Measurements from ENCODE around the gene FERMT3.

FERMT3 gene

GRCh38 chr11:64204080-64204440 lies 2.5 kb upstream of the FERMT3 start:
- DNase-seq, result no peak
- ATAC-seq (replicated peaks), result no peak
- no peaks in the 10 kb centered on the region for H3K27me3 Mint-ChIP-seq
- H3K9me3 Mint-ChIP-seq, result no peaks in the 10 kb centered on the region
- peaks cover 60 to 77% of the 10 kb centered on the region in 2 donors for H3K36me3 Mint-ChIP-seq
- peak overlapping the region in 1 of 2 donors; percentile 23 for H3K4me3 Mint-ChIP-seq
- H3K27ac Mint-ChIP-seq, result peak overlapping the region; percentile 98
- H3K4me1 Mint-ChIP-seq, result peaks cover 38 to 59% of the 10 kb centered on the region in 2 donors

- Mint-ChIP-seq H3K4me1 (peaks cover 41 to 64% of the 10 kb centered on the region in 2 donors), H3K27me3 (no peaks in the 10 kb centered on the region), H3K4me3 (peak overlapping the region in 1 of 2 donors; percentile 62), H3K9me3 (no peaks in the 10 kb centered on the region), H3K36me3 (peaks cover 63 to 81% of the 10 kb centered on the region in 2 donors), H3K27ac (peak overlapping the region; percentile 98)
- ATAC-seq (replicated peaks) (peak; percentile 22 to 35), DNase-seq (peak; percentile 66)
Observed at GRCh38 chr11:64204464-64204989, 2.0 kb upstream of the FERMT3 start.

GRCh38 chr11:64207256-64208085 lies 950 bp downstream of the FERMT3 start:
- DNase-seq (peak; percentile 77), ATAC-seq (replicated peaks) (peak; percentile 75 to 81)
- Mint-ChIP-seq H3K27ac (peak overlapping the region; percentile 98), H3K9me3 (no peaks in the 10 kb centered on the region), H3K4me3 (peak overlapping the region; percentile 92 to 95), H3K36me3 (peaks cover 71 to 85% of the 10 kb centered on the region in 2 donors), H3K27me3 (no peaks in the 10 kb centered on the region), H3K4me1 (peaks cover 53 to 88% of the 10 kb centered on the region in 2 donors)

GRCh38 chr11:64208086-64208795 lies 1.7 kb downstream of the FERMT3 start:
- peaks cover 71 to 84% of the 10 kb centered on the region in 2 donors for H3K36me3 Mint-ChIP-seq
- no peaks in the 10 kb centered on the region for H3K27me3 Mint-ChIP-seq
- DNase-seq (no peak), ATAC-seq (replicated peaks) (peak in 1 of 2 donors; percentile 8)
- peak overlapping the region; percentile 92 to 95 for H3K4me3 Mint-ChIP-seq
- no peaks in the 10 kb centered on the region for H3K9me3 Mint-ChIP-seq
- H3K4me1 Mint-ChIP-seq, result peaks cover 53 to 92% of the 10 kb centered on the region in 2 donors
- peak overlapping the region; percentile 98 for H3K27ac Mint-ChIP-seq

GRCh38 chr11:64208796-64209562 lies 2.5 kb downstream of the FERMT3 start:
- Mint-ChIP-seq H3K9me3 (no peaks in the 10 kb centered on the region), H3K4me1 (peaks cover 52 to 92% of the 10 kb centered on the region in 2 donors), H3K27ac (peak overlapping the region; percentile 98), H3K4me3 (peak overlapping the region; percentile 92 to 95), H3K36me3 (peaks cover 69 to 82% of the 10 kb centered on the region in 2 donors), H3K27me3 (no peaks in the 10 kb centered on the region)
- no peak for DNase-seq
- ATAC-seq (replicated peaks), result no peak

- peaks cover 48 to 92% of the 10 kb centered on the region in 2 donors for H3K4me1 Mint-ChIP-seq
- peaks cover 69 to 82% of the 10 kb centered on the region in 2 donors for H3K36me3 Mint-ChIP-seq
- H3K4me3 Mint-ChIP-seq, result peak overlapping the region; percentile 92 to 95
- H3K9me3 Mint-ChIP-seq, result no peaks in the 10 kb centered on the region
- no peak for ATAC-seq (replicated peaks)
- H3K27ac Mint-ChIP-seq, result peak overlapping the region; percentile 98
- H3K27me3 Mint-ChIP-seq, result no peaks in the 10 kb centered on the region
- DNase-seq, result no peak
Observed at GRCh38 chr11:64209563-64209843, 3.0 kb downstream of the FERMT3 start.

- Mint-ChIP-seq H3K27me3 (no peaks in the 10 kb centered on the region), H3K27ac (peak overlapping the region; percentile 71), H3K4me3 (peak overlapping the region; percentile 53 to 57), H3K4me1 (peaks cover 48 to 92% of the 10 kb centered on the region in 2 donors), H3K36me3 (peaks cover 72 to 88% of the 10 kb centered on the region in 2 donors), H3K9me3 (no peaks in the 10 kb centered on the region)
- DNase-seq (no peak), ATAC-seq (replicated peaks) (no peak)
Observed at GRCh38 chr11:64210301-64211020, 3.9 kb downstream of the FERMT3 start.

GRCh38 chr11:64211181-64211872 lies 4.8 kb downstream of the FERMT3 start:
- no peak for DNase-seq
- H3K27ac Mint-ChIP-seq, result peak overlapping the region; percentile 39
- ATAC-seq (replicated peaks), result no peak
- peaks cover 42 to 87% of the 10 kb centered on the region in 2 donors for H3K4me1 Mint-ChIP-seq
- peaks cover 69 to 83% of the 10 kb centered on the region in 2 donors for H3K36me3 Mint-ChIP-seq
- H3K4me3 Mint-ChIP-seq, result peak overlapping the region in 1 of 2 donors; percentile 11
- no peaks in the 10 kb centered on the region for H3K9me3 Mint-ChIP-seq
- no peaks in the 10 kb centered on the region for H3K27me3 Mint-ChIP-seq

GRCh38 chr11:64216879-64217278 lies 10.4 kb downstream of the FERMT3 start:
- no peaks in the 10 kb centered on the region for H3K27me3 Mint-ChIP-seq
- peaks cover 23 to 44% of the 10 kb centered on the region in 2 donors for H3K4me1 Mint-ChIP-seq
- no peak for DNase-seq
- peak overlapping the region; percentile 14 for H3K27ac Mint-ChIP-seq
- ATAC-seq (replicated peaks), result no peak
- H3K4me3 Mint-ChIP-seq, result no peak overlapping the region
- H3K9me3 Mint-ChIP-seq, result no peaks in the 10 kb centered on the region
- H3K36me3 Mint-ChIP-seq, result peaks cover 55 to 64% of the 10 kb centered on the region in 2 donors

GRCh38 chr11:64218628-64219353 lies 12.3 kb downstream of the FERMT3 start:
- H3K27me3 Mint-ChIP-seq, result no peaks in the 10 kb centered on the region
- ATAC-seq (replicated peaks) (no peak), DNase-seq (no peak)
- peaks cover 49 to 58% of the 10 kb centered on the region in 2 donors for H3K36me3 Mint-ChIP-seq
- H3K4me1 Mint-ChIP-seq, result peaks cover 15 to 30% of the 10 kb centered on the region in 2 donors
- H3K27ac Mint-ChIP-seq, result peak overlapping the region; percentile 92
- no peaks in the 10 kb centered on the region for H3K9me3 Mint-ChIP-seq
- H3K4me3 Mint-ChIP-seq, result no peak overlapping the region

- peak overlapping the region; percentile 92 for H3K27ac Mint-ChIP-seq
- DNase-seq (no peak), ATAC-seq (replicated peaks) (no peak)
- H3K36me3 Mint-ChIP-seq, result peaks cover 47 to 58% of the 10 kb centered on the region in 2 donors
- no peaks in the 10 kb centered on the region for H3K9me3 Mint-ChIP-seq
- no peaks in the 10 kb centered on the region for H3K27me3 Mint-ChIP-seq
- no peak overlapping the region for H3K4me3 Mint-ChIP-seq
- peaks cover 19 to 30% of the 10 kb centered on the region in 2 donors for H3K4me1 Mint-ChIP-seq
Observed at GRCh38 chr11:64219354-64219684, 12.8 kb downstream of the FERMT3 start.

GRCh38 chr11:64219755-64220154 lies 13.2 kb downstream of the FERMT3 start:
- no peaks in the 10 kb centered on the region for H3K9me3 Mint-ChIP-seq
- no peaks in the 10 kb centered on the region for H3K27me3 Mint-ChIP-seq
- ATAC-seq (replicated peaks), result no peak
- no peak for DNase-seq
- no peak overlapping the region for H3K4me3 Mint-ChIP-seq
- peaks cover 46 to 55% of the 10 kb centered on the region in 2 donors for H3K36me3 Mint-ChIP-seq
- H3K27ac Mint-ChIP-seq, result no peak overlapping the region
- peaks cover 18 to 30% of the 10 kb centered on the region in 2 donors for H3K4me1 Mint-ChIP-seq

- Mint-ChIP-seq H3K4me1 (peaks cover 18 to 30% of the 10 kb centered on the region in 2 donors), H3K4me3 (no peak overlapping the region), H3K36me3 (peaks cover 45 to 54% of the 10 kb centered on the region in 2 donors), H3K27me3 (no peaks in the 10 kb centered on the region), H3K9me3 (no peaks in the 10 kb centered on the region), H3K27ac (no peak overlapping the region)
- DNase-seq (no peak), ATAC-seq (replicated peaks) (no peak)
Observed at GRCh38 chr11:64220271-64220670, 13.8 kb downstream of the FERMT3 start.

All from stimulated activated naive B cell treated with anti-CD40 and anti-IgM and Interleukin-4, amounts not matched to agents 10 μg/mL and 1 μg/mL and 100 μg/mL, for 72 hours (primary cell).